Colonic mucosa (tissue), 4 donors: ENCODE results near the gene PIK3AP1. TPM values are rescaled to one million over a fixed set of nuclear protein-coding genes. Genes with fewer than 3 reads are reported as not detected.

Experiments
- DNase-seq: peaks from one replicate; pipeline ENCODE4 v3.0.0-alpha.2; 2020
- H3K27ac ChIP-seq: fragments of 200-600 bp; one replicate; pipeline ENCODE4 v1.8.0; 2021
- H3K27me3 ChIP-seq: fragments of 200-600 bp; one replicate; pipeline ENCODE4 v1.8.0; 2021
- H3K36me3 ChIP-seq: fragments of 200-600 bp; one replicate; pipeline ENCODE4 v1.8.0; 2021
- H3K4me1 ChIP-seq: fragments of 200-600 bp; one replicate; pipeline ENCODE4 v1.8.0; 2021; ENCODE audit warnings: mild to moderate bottlenecking
- H3K4me3 ChIP-seq: fragments of 200-600 bp; one replicate; pipeline ENCODE4 v1.8.0; 2021
- H3K9ac ChIP-seq, 2 donors: one replicate each; pipeline ENCODE4 v1.7.0; 2013; ENCODE audit warnings: control low read depth in 2 of 2, low read depth in 2 of 2, low read length in 2 of 2
- H3K9me3 ChIP-seq: fragments of 200-600 bp; one replicate; pipeline ENCODE4 v1.8.0; 2021
- intact Hi-C: fragments of 100-400 bp; cut with DNase I; formaldehyde crosslinking; loops from one replicate; pipeline ENCODE4 v1.14.1; 2022
- total RNA-seq, 2 donors: library from RNA; stranded (reverse); fragmentation: NEBNext Ultra II Directional in 1 of 2; extraction: Animal tissue kit (Norgen Biotek cat#: 25700) in 1 of 2; gene quantifications; one replicate each; pipeline ENCODE4 v1.2.1, GENCODE V29; 2021
- TF ChIP-seq, protein P1 (sequence below): fragments of 200-600 bp; IDR thresholded peaks from one replicate; pipeline ENCODE4 v1.8.0; 2022; ENCODE audit warnings: antibody characterized with exemption, mild to moderate bottlenecking
- donor health status: healthy.
- donor health status: DM: no; HTN: no; CAD: no.
- donor health status: DM: no; HTN: no; CAD: no.

The PIK3AP1 gene
- total RNA-seq, 2 donors from 2014 or later, result 10.9 to 12.4 TPM

GRCh38 chr10:96596422-96597407 lies 123.6 kb downstream of the PIK3AP1 start:
- peak overlapping the region in 1 of 2 donors; percentile 35 for H3K9ac ChIP-seq
- H3K9me3 ChIP-seq, result no peaks in the 10 kb centered on the region
- DNase-seq, result no peak
- TF ChIP-seq, protein P1, sequence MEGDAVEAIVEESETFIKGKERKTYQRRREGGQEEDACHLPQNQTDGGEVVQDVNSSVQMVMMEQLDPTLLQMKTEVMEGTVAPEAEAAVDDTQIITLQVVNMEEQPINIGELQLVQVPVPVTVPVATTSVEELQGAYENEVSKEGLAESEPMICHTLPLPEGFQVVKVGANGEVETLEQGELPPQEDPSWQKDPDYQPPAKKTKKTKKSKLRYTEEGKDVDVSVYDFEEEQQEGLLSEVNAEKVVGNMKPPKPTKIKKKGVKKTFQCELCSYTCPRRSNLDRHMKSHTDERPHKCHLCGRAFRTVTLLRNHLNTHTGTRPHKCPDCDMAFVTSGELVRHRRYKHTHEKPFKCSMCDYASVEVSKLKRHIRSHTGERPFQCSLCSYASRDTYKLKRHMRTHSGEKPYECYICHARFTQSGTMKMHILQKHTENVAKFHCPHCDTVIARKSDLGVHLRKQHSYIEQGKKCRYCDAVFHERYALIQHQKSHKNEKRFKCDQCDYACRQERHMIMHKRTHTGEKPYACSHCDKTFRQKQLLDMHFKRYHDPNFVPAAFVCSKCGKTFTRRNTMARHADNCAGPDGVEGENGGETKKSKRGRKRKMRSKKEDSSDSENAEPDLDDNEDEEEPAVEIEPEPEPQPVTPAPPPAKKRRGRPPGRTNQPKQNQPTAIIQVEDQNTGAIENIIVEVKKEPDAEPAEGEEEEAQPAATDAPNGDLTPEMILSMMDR, result no peak
- no peaks in the 10 kb centered on the region for H3K27me3 ChIP-seq
- no peak overlapping the region for H3K4me3 ChIP-seq
- intact Hi-C loops, result no loop called here
- H3K27ac ChIP-seq, result peak overlapping the region; percentile 20
- no peaks in the 10 kb centered on the region for H3K36me3 ChIP-seq
- peaks cover 4% of the 10 kb centered on the region for H3K4me1 ChIP-seq

GRCh38 chr10:96595741-96596140 lies 124.6 kb downstream of the PIK3AP1 start:
- no peak for DNase-seq
- Histone ChIP-seq H3K9me3 (no peaks in the 10 kb centered on the region), H3K4me1 (peaks cover 2% of the 10 kb centered on the region), H3K27ac (peak overlapping the region; percentile 20), H3K9ac (no peak overlapping the region), H3K36me3 (no peaks in the 10 kb centered on the region), H3K4me3 (no peak overlapping the region), H3K27me3 (no peaks in the 10 kb centered on the region)
- intact Hi-C loops, result no loop called here
- TF ChIP-seq, protein P1, result no peak

DNA sequence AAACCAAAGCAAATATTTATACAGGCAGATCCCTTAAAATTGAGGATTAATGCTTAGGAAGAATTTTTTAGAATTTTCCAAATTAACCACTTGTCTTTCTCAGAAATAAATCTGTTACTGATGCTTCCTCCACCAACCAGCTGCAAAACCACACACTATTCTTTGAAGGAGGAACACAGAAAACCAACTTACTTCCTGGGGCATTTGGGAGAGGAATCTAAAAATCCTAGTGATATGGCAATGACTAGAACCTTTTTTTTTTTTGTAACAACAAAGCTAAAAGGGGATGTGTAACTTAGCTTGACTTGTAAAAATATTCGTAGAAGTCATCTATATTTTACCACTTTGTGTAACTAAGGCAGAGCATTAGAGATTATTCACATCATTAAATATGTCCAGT lies 128.4 kb downstream of the PIK3AP1 start:
- Histone ChIP-seq H3K36me3 (no peaks in the 10 kb centered on the region), H3K9ac (no peak overlapping the region), H3K4me3 (no peak overlapping the region), H3K4me1 (peaks cover 4% of the 10 kb centered on the region), H3K27ac (no peak overlapping the region), H3K27me3 (no peaks in the 10 kb centered on the region), H3K9me3 (no peaks in the 10 kb centered on the region)
- TF ChIP-seq, protein P1, result no peak
- no peak for DNase-seq
- intact Hi-C loops, result no loop called here

GRCh38 chr10:96588616-96589419 lies 131.5 kb downstream of the PIK3AP1 start:
- Histone ChIP-seq H3K4me3 (no peak overlapping the region), H3K36me3 (no peaks in the 10 kb centered on the region), H3K27me3 (no peaks in the 10 kb centered on the region), H3K4me1 (peaks cover 4% of the 10 kb centered on the region), H3K27ac (peak overlapping the region; percentile 97), H3K9ac (peak overlapping the region in 1 of 2 donors; percentile 3), H3K9me3 (no peaks in the 10 kb centered on the region)
- TF ChIP-seq, protein P1, result no peak
- no peak for DNase-seq
- intact Hi-C loops, result no loop called here

GRCh38 chr10:96588060-96588554 lies 132.2 kb downstream of the PIK3AP1 start:
- peak overlapping the region; percentile 90 for H3K4me3 ChIP-seq
- TF ChIP-seq, protein P1, result no peak
- H3K4me1 ChIP-seq, result peaks cover 4% of the 10 kb centered on the region
- H3K27ac ChIP-seq, result peak overlapping the region; percentile 97
- H3K27me3 ChIP-seq, result no peaks in the 10 kb centered on the region
- DNase-seq, result no peak
- no peaks in the 10 kb centered on the region for H3K36me3 ChIP-seq
- intact Hi-C loops, result no loop called here
- peak overlapping the region; percentile 19 to 94 for H3K9ac ChIP-seq
- no peaks in the 10 kb centered on the region for H3K9me3 ChIP-seq
